HG02610 (cell line): ENCODE measurements around the gene MCU.
"Not testable (repeated sequence)": the region's sequence is repeated elsewhere in the genome, so short reads cannot be mapped to it uniquely, and the experiment has no call there.

Experiments
- ATAC-seq: cut with Tn5 transposase; IDR thresholded peaks from one replicate; pipeline ENCODE4 v1.9.1; 2021; ENCODE audit warnings: mild to moderate bottlenecking, moderate library complexity; ENCODE audit not compliant: unreplicated experiment

Gene MCU

GRCh38 chr10:72686430-72686829 lies 5.5 kb upstream of the MCU start:
- ATAC-seq = not testable (repeated sequence)

- no peak for ATAC-seq
These were observed 4.9 kb upstream of the MCU start for GRCh38 chr10:72687035-72687434.

- ATAC-seq = no peak
These were observed 3.7 kb upstream of the MCU start for GRCh38 chr10:72688208-72688651.

GRCh38 chr10:72689660-72690059 lies 2.3 kb upstream of the MCU start:
- no peak for ATAC-seq

- no peak for ATAC-seq
These were observed 1.7 kb upstream of the MCU start for GRCh38 chr10:72690071-72690755.

- no peak for ATAC-seq
These were observed 477 bp upstream of the MCU start for GRCh38 chr10:72691470-72691862.

GRCh38 chr10:72692744-72692993 lies 726 bp downstream of the MCU start:
- ATAC-seq = no peak

GRCh38 chr10:72692994-72693781 lies 1.2 kb downstream of the MCU start:
- no peak for ATAC-seq

- no peak for ATAC-seq
These were observed 2.8 kb downstream of the MCU start for GRCh38 chr10:72694476-72695369.

- no peak for ATAC-seq
These were observed 3.6 kb downstream of the MCU start for GRCh38 chr10:72695496-72695895.

GRCh38 chr10:72697716-72698115 lies 5.8 kb downstream of the MCU start:
- no peak for ATAC-seq

GRCh38 chr10:72702465-72702864 lies 10.5 kb downstream of the MCU start:
- ATAC-seq = not testable (repeated sequence)

GRCh38 chr10:72702868-72703581 lies 11.1 kb downstream of the MCU start:
- ATAC-seq = peak; percentile 67

- ATAC-seq = no peak
These were observed 12.2 kb downstream of the MCU start for GRCh38 chr10:72704117-72704516.

- ATAC-seq = no peak
These were observed 17.1 kb downstream of the MCU start for GRCh38 chr10:72709041-72709440.

GRCh38 chr10:72712136-72712535 lies 20.2 kb downstream of the MCU start:
- ATAC-seq = no peak

- ATAC-seq = no peak
These were observed 28.1 kb downstream of the MCU start for GRCh38 chr10:72719941-72720592.

GRCh38 chr10:72720814-72721660 lies 29.1 kb downstream of the MCU start:
- ATAC-seq = no peak

GRCh38 chr10:72727130-72727529 lies 35.2 kb downstream of the MCU start:
- ATAC-seq = no peak

- ATAC-seq = no peak
These were observed 36.5 kb downstream of the MCU start for GRCh38 chr10:72728462-72728861.
